ENCODE results near the gene PRSS53. TPM values are rescaled to one million over a fixed set of nuclear protein-coding genes. Genes with fewer than 3 reads are reported as not detected.
A peak's percentile ranks its signal among the peaks of the same experiment; 100 is the strongest.
"Not testable (repeated sequence)": the region's sequence is repeated elsewhere in the genome, so short reads cannot be mapped to it uniquely, and the experiment has no call there.

The PRSS53 gene
- total RNA-seq, 6 experiments from 2014 or later: 2.3 to 14.8 (median 3.9) TPM

GRCh38 chr16:31106509-31107464 lies 18.0 kb upstream of the PRSS53 start:
- no peak for DNase-seq
- TF ChIP-seq CTCF (IDR thresholded peaks at IDR 0.05) (no peak), POLR2A (IDR thresholded peaks at IDR 0.05) (no peak)
- H3K9me3 ChIP-seq: no peaks in the 10 kb centered on the region
- H3K27me3 ChIP-seq: no peaks in the 10 kb centered on the region
- intact Hi-C loops (cut with DNase I): no loop called here
- H3K4me3 ChIP-seq: no peak overlapping the region
- ATAC-seq: no peak
- peaks cover 0 to 37% (median 3%) of the 10 kb centered on the region in 4 donors for H3K4me1 ChIP-seq
- peak overlapping the region in 2 of 3 donors; percentile 62 to 71 for H3K27ac ChIP-seq
- WGBS (ENCODE audit: insufficient coverage, low coverage, low lambda C conversion rate, missing lambda C conversion rate): 64% methylated on average over 23 of the region's 28 CpGs
- peaks cover 0 to 8% (median 0%) of the 10 kb centered on the region in 4 donors for H3K36me3 ChIP-seq

- peak; percentile 90 to 94 (median 92) for ATAC-seq
- intact Hi-C loops (cut with DNase I): no loop called here
- H3K9me3 ChIP-seq: no peaks in the 10 kb centered on the region
- DNase-seq: peak; percentile 92 to 95 (median 95)
- H3K4me1 ChIP-seq: peaks cover 0 to 26% (median 3%) of the 10 kb centered on the region in 4 donors
- H3K27me3 ChIP-seq: no peaks in the 10 kb centered on the region
- WGBS (ENCODE audit: insufficient coverage, low coverage, low lambda C conversion rate, missing lambda C conversion rate): 0% methylated on average over 15 of the region's 33 CpGs
- TF ChIP-seq CTCF (IDR thresholded peaks at IDR 0.05) (peak; percentile 78 to 85 (median 82)), POLR2A (IDR thresholded peaks at IDR 0.05) (no peak)
- H3K36me3 ChIP-seq: no peaks in the 10 kb centered on the region
- H3K4me3 ChIP-seq: peak overlapping the region in 1 of 3 donors; percentile 26
- H3K27ac ChIP-seq: peak overlapping the region; percentile 54 to 71 (median 62)
These were observed 17.0 kb upstream of the PRSS53 start for GRCh38 chr16:31105677-31106213.

- WGBS (ENCODE audit: insufficient coverage, low coverage, low lambda C conversion rate, missing lambda C conversion rate): 82% methylated on average over 9 of the region's 13 CpGs
These were observed 12.3 kb upstream of the PRSS53 start for GRCh38 chr16:31100876-31101641.

GRCh38 chr16:31099860-31100638 lies 11.3 kb upstream of the PRSS53 start:
- Histone ChIP-seq H3K36me3 (no peaks in the 10 kb centered on the region), H3K4me1 (peaks cover 0 to 5% (median 0%) of the 10 kb centered on the region in 4 donors), H3K4me3 (no peak overlapping the region), H3K9me3 (no peaks in the 10 kb centered on the region), H3K27ac (no peak overlapping the region), H3K27me3 (no peaks in the 10 kb centered on the region)
- TF ChIP-seq POLR2A (IDR thresholded peaks at IDR 0.05) (no peak), CTCF (IDR thresholded peaks at IDR 0.05) (no peak)
- intact Hi-C loops (cut with DNase I): no loop called here
- ATAC-seq (no peak), DNase-seq (no peak)
- 55% methylated on average over 2 of the region's 4 CpGs for WGBS (ENCODE audit: insufficient coverage, low coverage, low lambda C conversion rate, missing lambda C conversion rate)

More at GRCh38 chr16:31100876-31101641, 12.3 kb upstream of the PRSS53 start:
- intact Hi-C loops (cut with DNase I); H3K36me3 ChIP-seq; H3K4me3 ChIP-seq; H3K27me3 ChIP-seq; H3K4me1 ChIP-seq; H3K27ac ChIP-seq; H3K9me3 ChIP-seq; ATAC-seq; DNase-seq: not testable (repeated sequence)

Measured in right lobe of liver (tissue), 6 donors.